ENCODE results near the gene PPP1R13B. TPM values are rescaled to one million over a fixed set of nuclear protein-coding genes. Genes with fewer than 3 reads are reported as not detected.

Gene PPP1R13B
- total RNA-seq, 4 donors from 2014 or later: 10.4 to 24.6 (median 11.8) TPM

DNA sequence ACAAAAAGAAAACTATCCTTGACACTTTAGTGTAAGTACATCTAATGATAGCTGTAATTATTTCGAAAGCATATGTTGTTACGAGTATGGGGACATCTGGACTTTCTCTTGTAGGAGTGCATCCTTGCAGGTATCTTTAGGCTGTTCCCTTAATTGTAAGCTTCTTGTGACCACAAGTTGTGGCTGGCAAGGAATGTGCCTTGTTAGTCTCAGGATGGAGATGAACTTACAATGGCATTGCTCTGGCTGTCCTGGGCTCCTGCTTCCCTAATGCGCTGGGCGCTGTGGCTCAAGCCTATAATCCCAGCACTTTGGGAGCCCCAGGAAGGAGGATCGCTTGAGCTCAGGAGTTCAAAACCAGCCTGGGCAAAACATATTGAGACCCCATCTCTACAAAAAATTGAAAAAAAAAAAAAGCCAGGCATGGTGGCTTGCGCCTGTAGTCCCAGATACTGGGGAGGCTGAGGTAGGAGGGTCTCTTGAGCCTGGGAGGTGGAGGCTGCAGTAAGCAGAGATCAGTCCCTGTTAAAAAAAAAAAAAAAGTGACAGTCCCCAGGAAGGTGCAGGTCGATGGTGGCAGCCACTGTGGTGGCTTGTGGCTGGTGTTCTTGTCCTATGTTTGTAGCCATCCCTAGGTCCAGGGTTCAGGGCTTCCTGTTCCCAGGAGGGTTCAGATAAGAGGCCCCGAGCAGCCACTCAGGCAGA is 23.7 kb upstream of the PPP1R13B start:
- DNase-seq (no peak), ATAC-seq (no peak)
- Histone ChIP-seq H3K4me1 (peaks cover 0 to 6% of the 10 kb centered on the region in 2 donors), H3K4me3 (no peak overlapping the region), H3K27me3 (no peaks in the 10 kb centered on the region), H3K9me3 (no peaks in the 10 kb centered on the region), H3K27ac (no peak overlapping the region), H3K36me3 (no peaks in the 10 kb centered on the region)
- TF ChIP-seq POLR2A (IDR thresholded peaks at IDR 0.05): no peak
- TF ChIP-seq, protein P1, sequence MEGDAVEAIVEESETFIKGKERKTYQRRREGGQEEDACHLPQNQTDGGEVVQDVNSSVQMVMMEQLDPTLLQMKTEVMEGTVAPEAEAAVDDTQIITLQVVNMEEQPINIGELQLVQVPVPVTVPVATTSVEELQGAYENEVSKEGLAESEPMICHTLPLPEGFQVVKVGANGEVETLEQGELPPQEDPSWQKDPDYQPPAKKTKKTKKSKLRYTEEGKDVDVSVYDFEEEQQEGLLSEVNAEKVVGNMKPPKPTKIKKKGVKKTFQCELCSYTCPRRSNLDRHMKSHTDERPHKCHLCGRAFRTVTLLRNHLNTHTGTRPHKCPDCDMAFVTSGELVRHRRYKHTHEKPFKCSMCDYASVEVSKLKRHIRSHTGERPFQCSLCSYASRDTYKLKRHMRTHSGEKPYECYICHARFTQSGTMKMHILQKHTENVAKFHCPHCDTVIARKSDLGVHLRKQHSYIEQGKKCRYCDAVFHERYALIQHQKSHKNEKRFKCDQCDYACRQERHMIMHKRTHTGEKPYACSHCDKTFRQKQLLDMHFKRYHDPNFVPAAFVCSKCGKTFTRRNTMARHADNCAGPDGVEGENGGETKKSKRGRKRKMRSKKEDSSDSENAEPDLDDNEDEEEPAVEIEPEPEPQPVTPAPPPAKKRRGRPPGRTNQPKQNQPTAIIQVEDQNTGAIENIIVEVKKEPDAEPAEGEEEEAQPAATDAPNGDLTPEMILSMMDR (IDR thresholded peaks at IDR 0.05 in 4 of 5, conservative IDR thresholded peaks at IDR 0.05 in 1 of 5): no peak
- in situ Hi-C loops (cut with MboI; ENCODE audit: low sequenced_read_pairs in 4 of 4) (no loop called here), intact Hi-C loops (cut with DNase I; ENCODE audit: low total_unique reads) (no loop called here)

DNA sequence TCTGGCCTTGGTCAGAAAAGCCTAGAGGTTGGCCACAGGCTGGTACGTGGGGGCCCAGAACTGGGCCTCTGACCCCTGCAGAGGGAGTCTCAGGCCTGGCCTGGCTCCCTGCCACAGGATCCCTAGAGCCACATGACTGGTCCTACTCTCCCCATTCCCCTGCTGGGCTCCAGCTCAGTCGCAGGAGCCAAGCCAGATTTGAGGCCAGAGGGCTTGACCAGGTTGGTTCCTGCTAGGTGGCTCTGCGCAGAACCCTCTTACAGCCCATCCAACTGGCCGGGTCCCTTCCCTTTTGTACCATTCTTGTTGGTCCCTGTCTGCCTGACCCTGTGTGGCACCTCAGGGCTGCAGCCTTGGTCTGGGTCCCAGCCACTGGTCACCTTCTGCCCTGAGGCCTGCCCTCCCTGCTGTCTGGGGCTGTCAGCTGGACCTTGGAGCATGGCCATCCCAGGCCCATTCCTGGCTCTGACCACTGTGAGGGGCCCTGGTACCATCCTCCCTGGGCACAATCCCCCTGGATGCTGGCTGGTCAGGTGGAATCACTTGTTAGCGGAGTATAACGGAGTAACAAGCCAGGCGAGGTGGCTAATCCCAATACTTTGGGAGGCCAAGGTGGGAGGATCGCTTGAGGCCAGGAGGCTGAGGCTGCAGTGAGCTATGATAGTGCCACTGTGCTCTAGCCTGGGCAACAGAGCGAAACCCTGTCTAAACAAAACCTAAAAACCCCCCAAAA is 22.9 kb upstream of the PPP1R13B start:
- Histone ChIP-seq H3K4me3 (no peak overlapping the region), H3K4me1 (peaks cover 0 to 6% of the 10 kb centered on the region in 2 donors), H3K27ac (no peak overlapping the region), H3K36me3 (no peaks in the 10 kb centered on the region), H3K9me3 (no peaks in the 10 kb centered on the region), H3K27me3 (no peaks in the 10 kb centered on the region)
- in situ Hi-C loops (cut with MboI; ENCODE audit: low sequenced_read_pairs in 4 of 4) (no loop called here), intact Hi-C loops (cut with DNase I; ENCODE audit: low total_unique reads) (no loop called here)
- DNase-seq: no peak
- TF ChIP-seq POLR2A (IDR thresholded peaks at IDR 0.05): no peak
- TF ChIP-seq, protein P1 (IDR thresholded peaks at IDR 0.05 in 4 of 5, conservative IDR thresholded peaks at IDR 0.05 in 1 of 5): no peak
- ATAC-seq: no peak

- intact Hi-C loops (cut with DNase I; ENCODE audit: low total_unique reads) (no loop called here), in situ Hi-C loops (cut with MboI; ENCODE audit: low sequenced_read_pairs in 4 of 4) (no loop called here)
- Histone ChIP-seq H3K9me3 (no peaks in the 10 kb centered on the region), H3K27me3 (no peaks in the 10 kb centered on the region), H3K4me1 (peaks cover 0 to 6% of the 10 kb centered on the region in 2 donors), H3K27ac (no peak overlapping the region), H3K36me3 (no peaks in the 10 kb centered on the region), H3K4me3 (no peak overlapping the region)
- ATAC-seq (no peak), DNase-seq (no peak)
- TF ChIP-seq, protein P1 (IDR thresholded peaks at IDR 0.05 in 4 of 5, conservative IDR thresholded peaks at IDR 0.05 in 1 of 5): no peak
- no peak for TF ChIP-seq POLR2A (IDR thresholded peaks at IDR 0.05)
Measured at GRCh38 chr14:103869406-103870143, 22.2 kb upstream of the PPP1R13B start.

- ATAC-seq (no peak), DNase-seq (no peak)
- no peak for TF ChIP-seq POLR2A (IDR thresholded peaks at IDR 0.05)
- TF ChIP-seq, protein P1 (IDR thresholded peaks at IDR 0.05 in 4 of 5, conservative IDR thresholded peaks at IDR 0.05 in 1 of 5): no peak
- intact Hi-C loops (cut with DNase I; ENCODE audit: low total_unique reads) (no loop called here), in situ Hi-C loops (cut with MboI; ENCODE audit: low sequenced_read_pairs in 4 of 4) (no loop called here)
- Histone ChIP-seq H3K9me3 (no peaks in the 10 kb centered on the region), H3K4me1 (peaks cover 0 to 6% of the 10 kb centered on the region in 2 donors), H3K27ac (no peak overlapping the region), H3K27me3 (no peaks in the 10 kb centered on the region), H3K36me3 (no peaks in the 10 kb centered on the region), H3K4me3 (no peak overlapping the region)
Measured at GRCh38 chr14:103868242-103868897, 21.0 kb upstream of the PPP1R13B start.
